H1 (cell line): ENCODE data around the gene DIP2C. TPM values are rescaled to one million over a fixed set of nuclear protein-coding genes. Genes with fewer than 3 reads are reported as not detected.

Source experiments
- CTCF ChIA-PET: fragments of 300-600 bp; sonication (Branson Sonifier 250); formaldehyde crosslinking; loops from one replicate; lab custom pipeline; 2021; ENCODE audit not compliant: partially characterized antibody; lab: Charles Lee
- POLR2A ChIA-PET: fragments of 300-600 bp; sonication (Branson Sonifier 250); formaldehyde crosslinking; loops from one replicate; lab custom pipeline; 2021; ENCODE audit warnings: inconsistent platforms; ENCODE audit not compliant: partially characterized antibody; lab: Charles Lee
- DNase-seq, 2 experiments: peaks; one replicate each; pipeline versions ENCODE4 v3.0.0 to v3.0.0-alpha.2; 2010 to 2022; ENCODE audit warnings: low spot score in 2 of 2, low read depth in 1 of 2, mixed read lengths in 1 of 2
- FAIRE-seq: peaks from 2 replicates; lab custom pipeline; 2011; peaks lifted over from hg19 to GRCh38; lab: Jason Lieb, UNC
- H2AFZ ChIP-seq: 2 replicates; pipeline ENCODE4 v1.8.1; 2012; ENCODE audit warnings: low read length, inconsistent platforms
- H2AK5ac ChIP-seq: 2 replicates; pipeline ENCODE4 v1.6.1; 2013; ENCODE audit warnings: low read depth, low read length
- H2BK120ac ChIP-seq: replicated peaks from 2 replicates; pipeline ENCODE3; 2013; ENCODE audit warnings: low read depth, low read length, inconsistent platforms
- H2BK12ac ChIP-seq: 2 replicates; pipeline ENCODE4 v1.6.1; 2013; ENCODE audit warnings: low read depth, low read length
- H2BK15ac ChIP-seq: 2 replicates; pipeline ENCODE4 v1.6.1; 2013; ENCODE audit warnings: low read length
- H2BK20ac ChIP-seq: 2 replicates; pipeline ENCODE4 v1.6.1; 2013; ENCODE audit warnings: low read length
- H2BK5ac ChIP-seq: 2 replicates; pipeline ENCODE4 v1.6.1; 2013; ENCODE audit warnings: low read depth, low read length
- H3K14ac ChIP-seq: 2 replicates; pipeline ENCODE4 v1.6.1; 2013; ENCODE audit warnings: inconsistent platforms; ENCODE audit not compliant: insufficient read length
- H3K18ac ChIP-seq: 2 replicates; pipeline ENCODE4 v1.6.1; 2013; ENCODE audit warnings: low read length; ENCODE audit errors: extremely low read depth
- H3K23ac ChIP-seq: 2 replicates; pipeline ENCODE4 v1.6.1; 2013; ENCODE audit warnings: inconsistent platforms; ENCODE audit not compliant: insufficient read length
- H3K23me2 ChIP-seq: 2 replicates; pipeline ENCODE4 v1.6.1; 2013; ENCODE audit warnings: low read depth, low read length
- H3K27ac ChIP-seq: 2 replicates; pipeline ENCODE4 v1.6.1; 2011; ENCODE audit warnings: low read depth, low read length, inconsistent platforms
- H3K27me3 ChIP-seq, 4 experiments: replicated peaks in 1 of 4; 1 replicate in 1 of 4; 2 replicates in 3 of 4; pipeline versions ENCODE4 v1.6.1 to v1.8.1; 2011 to 2013; ENCODE audit warnings: low read length in 3 of 4, mild to moderate bottlenecking in 3 of 4, inconsistent platforms in 2 of 4, mixed read lengths in 2 of 4, moderate library complexity in 1 of 4; ENCODE audit not compliant: control insufficient read depth in 3 of 4, insufficient read depth in 3 of 4; ENCODE audit errors: extremely low read depth in 1 of 4
- H3K36me3 ChIP-seq, 4 experiments: 2 replicates each; pipeline versions ENCODE4 v1.6.1 to v1.8.1; 2011 to 2013; ENCODE audit warnings: mild to moderate bottlenecking in 4 of 4, low read length in 3 of 4, moderate library complexity in 2 of 4, control low read depth in 1 of 4, inconsistent platforms in 1 of 4; ENCODE audit not compliant: insufficient read depth in 4 of 4, control insufficient read depth in 2 of 4
- H3K4ac ChIP-seq: replicated peaks from 2 replicates; pipeline ENCODE3; 2013; ENCODE audit warnings: low read length, low read depth, mixed read lengths, inconsistent platforms; ENCODE audit not compliant: insufficient read length
- H3K4me1 ChIP-seq, 4 experiments: replicated peaks in 1 of 4; 1 replicate in 1 of 4; 2 replicates in 3 of 4; pipeline versions ENCODE4 v1.6.1 to v1.8.1; 2011 to 2013; ENCODE audit warnings: low read length in 3 of 4, inconsistent platforms in 2 of 4, mixed read lengths in 1 of 4; ENCODE audit not compliant: insufficient read depth in 4 of 4, control insufficient read depth in 3 of 4
- H3K4me2 ChIP-seq, 2 experiments: 2 replicates each; pipeline versions ENCODE4 v1.6.1 to v1.8.1; 2011 to 2013; ENCODE audit warnings: low read depth in 2 of 2, low read length in 2 of 2, control low read depth in 1 of 2, inconsistent platforms in 1 of 2, mild to moderate bottlenecking in 1 of 2; ENCODE audit not compliant: insufficient read depth in 1 of 2
- H3K4me3 ChIP-seq, 4 experiments: fragments of 200-600, 300-600 bp in 1 of 4; sonication (generic), shearing (Covaris generic), sonication (Bioruptor Twin) in 1 of 4; 2 replicates each; pipeline versions ENCODE4 v1.5.1 to v1.8.1; 2011 to 2016; ENCODE audit warnings: low read length in 4 of 4, low read depth in 3 of 4, control low read depth in 2 of 4, inconsistent platforms in 2 of 4, mild to moderate bottlenecking in 2 of 4, mixed read lengths in 1 of 4, moderate library complexity in 1 of 4; ENCODE audit not compliant: insufficient read depth in 2 of 4; ENCODE audit errors: extremely low read depth in 1 of 4
- H3K56ac ChIP-seq: replicated peaks from 2 replicates; pipeline ENCODE3; 2013; ENCODE audit warnings: low read depth, mild to moderate bottlenecking, mixed read lengths, low read length, inconsistent platforms; ENCODE audit not compliant: insufficient read length
- H3K79me1 ChIP-seq: 2 replicates; pipeline ENCODE4 v1.6.1; 2013; ENCODE audit warnings: low read depth, low read length, control low read depth
- H3K79me2 ChIP-seq, 2 experiments: 2 replicates each; pipeline versions ENCODE4 v1.6.1 to v1.8.1; 2012 to 2013; ENCODE audit warnings: low read length in 2 of 2, mild to moderate bottlenecking in 2 of 2, inconsistent platforms in 1 of 2; ENCODE audit not compliant: insufficient read depth in 2 of 2, control insufficient read depth in 1 of 2
- H3K9ac ChIP-seq, 4 experiments: replicated peaks in 1 of 4; 1 replicate in 1 of 4; 2 replicates in 3 of 4; pipeline versions ENCODE4 v1.6.1 to v1.8.1; 2011 to 2013; ENCODE audit warnings: low read depth in 3 of 4, low read length in 3 of 4, control low read depth in 2 of 4, mild to moderate bottlenecking in 2 of 4, moderate library complexity in 2 of 4, inconsistent platforms in 1 of 4; ENCODE audit errors: extremely low read depth in 1 of 4
- H3K9me3 ChIP-seq, 2 experiments: 2 replicates each; pipeline versions ENCODE4 v1.6.1 to v1.8.1; 2012 to 2013; ENCODE audit warnings: mild to moderate bottlenecking in 2 of 2, moderate library complexity in 2 of 2, control low read depth in 1 of 2, inconsistent platforms in 1 of 2, low read depth in 1 of 2, low read length in 1 of 2, mixed read lengths in 1 of 2; ENCODE audit not compliant: insufficient read depth in 2 of 2
- H4K20me1 ChIP-seq, 2 experiments: replicated peaks in 1 of 2; 2 replicates each; pipeline versions ENCODE3 to v1.8.1; 2011 to 2013; ENCODE audit warnings: inconsistent platforms in 2 of 2, low read length in 2 of 2, mild to moderate bottlenecking in 1 of 2; ENCODE audit not compliant: insufficient read depth in 2 of 2, control insufficient read depth in 1 of 2
- H4K5ac ChIP-seq: 2 replicates; pipeline ENCODE4 v1.6.1; 2013; ENCODE audit warnings: low read length, low read depth, mixed read lengths, inconsistent platforms; ENCODE audit not compliant: insufficient read length
- H4K8ac ChIP-seq: 2 replicates; pipeline ENCODE4 v1.8.0; 2013; ENCODE audit warnings: mild to moderate bottlenecking, moderate library complexity, low read length, inconsistent platforms; ENCODE audit not compliant: insufficient read depth; ENCODE audit errors: extremely low read depth
- H4K91ac ChIP-seq: replicated peaks from 2 replicates; pipeline ENCODE3; 2013; ENCODE audit warnings: low read length, mixed read lengths, inconsistent platforms; ENCODE audit not compliant: insufficient read length
- ASH2L ChIP-seq: fragments of 200-600, 300-600 bp; sonication (generic); IDR thresholded peaks from one replicate; pipeline ENCODE4 v1.7.1; 2017; ENCODE audit warnings: low read length
- CBX8 ChIP-seq: fragments of 300-800, 300-1000 bp; sonication (generic); IDR thresholded peaks from 2 replicates; pipeline ENCODE4 v1.7.1; 2016; ENCODE audit warnings: low read depth, low read length, borderline replicate concordance
- CREB1 ChIP-seq: IDR thresholded peaks from 2 replicates; pipeline ENCODE4 v1.6.1; 2012; ENCODE audit warnings: inconsistent platforms
- EP300 ChIP-seq, 2 experiments: IDR thresholded peaks; 1 replicate in 1 of 2; 2 replicates in 1 of 2; pipeline ENCODE4 v1.6.1; 2011 to 2012; ENCODE audit warnings: low read depth in 2 of 2, low read length in 2 of 2, mild to moderate bottlenecking in 2 of 2, borderline replicate concordance in 1 of 2, inconsistent platforms in 1 of 2, moderate library complexity in 1 of 2
- HDAC2 ChIP-seq, 2 experiments: fragments of 300-600 bp in 1 of 2; sonication (generic) in 1 of 2; IDR thresholded peaks; 2 replicates each; pipeline ENCODE4 v1.6.1; 2011 to 2012; ENCODE audit warnings: low read depth in 2 of 2, low read length in 2 of 2, mild to moderate bottlenecking in 2 of 2, moderate library complexity in 2 of 2, borderline replicate concordance in 1 of 2, inconsistent platforms in 1 of 2
- JUN ChIP-seq: IDR thresholded peaks from 2 replicates; pipeline ENCODE4 v1.6.1; 2011; ENCODE audit warnings: low read depth, mild to moderate bottlenecking, improper control_type of control experiment, low read length
- NRF1 ChIP-seq: IDR thresholded peaks from 2 replicates; pipeline ENCODE4 v1.6.1; 2011; ENCODE audit warnings: mild to moderate bottlenecking, low read depth, low read length, improper control_type of control experiment
- POU5F1 ChIP-seq: IDR thresholded peaks from 2 replicates; pipeline ENCODE4 v1.6.1; 2011; ENCODE audit warnings: low read depth, mild to moderate bottlenecking, low read length, moderate library complexity
- RBBP5 ChIP-seq: IDR thresholded peaks from 2 replicates; pipeline ENCODE4 v1.7.1; 2012; ENCODE audit warnings: low read depth, mild to moderate bottlenecking, inconsistent platforms, low read length, moderate library complexity, borderline replicate concordance
- RFX5 ChIP-seq: IDR thresholded peaks from 2 replicates; pipeline ENCODE4 v1.6.1; 2011; ENCODE audit warnings: low read depth, low read length, improper control_type of control experiment, borderline replicate concordance
- RNF2 ChIP-seq: fragments of 200-900, 300-1000 bp; sonication (generic); IDR thresholded peaks from 2 replicates; pipeline ENCODE4 v1.7.1; 2016; ENCODE audit warnings: borderline replicate concordance, low read depth, mild to moderate bottlenecking, antibody characterized with exemption, low read length; ENCODE audit not compliant: poor library complexity, severe bottlenecking; ENCODE audit errors: missing control alignments
- SIRT6 ChIP-seq: IDR thresholded peaks from one replicate; pipeline ENCODE4 v1.7.1; 2012; ENCODE audit warnings: low read length, inconsistent platforms
- TAF7 ChIP-seq: optimal IDR thresholded peaks from 2 replicates; pipeline ENCODE3; 2011; ENCODE audit warnings: low read depth, mild to moderate bottlenecking, inconsistent platforms, low read length, moderate library complexity, borderline replicate concordance
- YY1 ChIP-seq: IDR thresholded peaks from 2 replicates; pipeline ENCODE4 v1.6.1; 2011; ENCODE audit warnings: low read depth, mild to moderate bottlenecking, low read length
- WGBS, 2 experiments: shearing (Covaris generic) in 1 of 2; methylation state at CpG; one replicate each; pipeline versions ENCODE4 v1.1.6 to v1.1.7; 2013 to 2015; ENCODE audit warnings: low lambda C conversion rate in 2 of 2, mixed read lengths in 2 of 2, inconsistent platforms in 1 of 2, low coverage in 1 of 2, missing lambda C conversion rate in 1 of 2; ENCODE audit not compliant: insufficient replicate concordance in 2 of 2, insufficient coverage in 1 of 2, insufficient read length in 1 of 2; ENCODE audit errors: extremely low coverage in 1 of 2, missing lambda C conversion rate in 1 of 2; 5-methylcytosine and 5-hydroxymethylcytosine counted together
- polyA plus RNA-seq, 7 experiments: library from polyadenylated mRNA; depleted of rRNA in 3 of 7; stranded (reverse) in 5 of 7; unstranded in 2 of 7; fragments of >200 nt in 5 of 7; fragments of 200-250 nt in 2 of 7; gene quantifications; 1 replicate in 5 of 7; 2 replicates in 1 of 7; 4 replicates in 1 of 7; pipeline versions ENCODE4 v1.2.1 to v1.2.3, GENCODE V29; 2011 to 2013; ENCODE audit warnings: missing spikeins in 2 of 7, mixed read lengths in 2 of 7
- total RNA-seq: library from RNA; stranded (reverse); fragmentation: NEBNext Ultra II Directional; extraction: Animal tissue kit (Norgen Biotek cat#: 25700); gene quantifications from 2 replicates; pipeline ENCODE4 v1.2.1, GENCODE V29; 2021

DIP2C gene
- total and polyA plus RNA-seq, 2 of the 8 experiments (the other 6 are each of a cell fraction or from before 2014, with no cell fraction given), result 3.8 to 9.3 TPM

GRCh38 chr10:576130-576465, 113.4 kb downstream of the DIP2C start:
- Histone ChIP-seq H3K4ac (no peak overlapping the region), H3K56ac (no peak overlapping the region), H3K23ac (no peak overlapping the region), H2BK15ac (no peak overlapping the region), H3K4me2 (no peak overlapping the region), H3K79me1 (no peaks in the 10 kb centered on the region; the same call in 1 of the 2 replicates), H3K9me3 (peaks cover 0 to 9% of the 10 kb centered on the region in 2 experiments; a peak in 1 of 4 replicates), H3K4me1 (peaks cover 0 to 5% (median 0%) of the 10 kb centered on the region in 4 experiments; a peak in 3 of 7 replicates), H2BK20ac (no peak overlapping the region), H4K8ac (no peak overlapping the region), H2BK120ac (no peak overlapping the region), H3K27ac (no peak overlapping the region), H3K23me2 (no peaks in the 10 kb centered on the region), H2AFZ (no peak overlapping the region), H3K27me3 (no peaks in the 10 kb centered on the region), H2BK12ac (no peak overlapping the region), H2AK5ac (no peak overlapping the region), H3K14ac (no peak overlapping the region), H3K79me2 (peaks cover 12 to 29% of the 10 kb centered on the region in 2 experiments; a peak in 3 of 4 replicates), H4K20me1 (peaks cover 5 to 15% of the 10 kb centered on the region in 2 experiments), H3K18ac (no peak overlapping the region), H4K91ac (no peak overlapping the region), H2BK5ac (no peak overlapping the region), H4K5ac (no peak overlapping the region), H3K9ac (no peak overlapping the region), H3K4me3 (no peak overlapping the region), H3K36me3 (no peaks in the 10 kb centered on the region; a peak in 1 of 8 replicates)
- WGBS, 2 experiments, result 85% methylated on average over 10 of the region's 10 CpGs; no CpG with 5 or more reads in 1 of the 2 experiments
- FAIRE-seq, result no peak
- ChIA-PET POLR2A (no interaction called here), CTCF (interaction anchor here (0.9 to 1.5 kb wide), 4 partner anchors 9 to 218 kb away, joined by 3 to 4 read pairs (median 4); no protein-coding TSS in a partner anchor)
- DNase-seq, result no peak
- TF ChIP-seq SIRT6 (no peak), TAF7 (no peak), EP300 (IDR thresholded peaks at IDR 0.05; ENCODE audit: borderline replicate concordance in 1 of 2, low read depth in 2 of 2, low read length in 2 of 2) (no peak), NRF1 (no peak), JUN (no peak), RFX5 (no peak), RBBP5 (no peak), CBX8 (no peak), HDAC2 (IDR thresholded peaks at IDR 0.05; ENCODE audit: borderline replicate concordance in 1 of 2, low read depth in 2 of 2, low read length in 2 of 2) (no peak), CREB1 (no peak), RNF2 (no peak), ASH2L (no peak), YY1 (no peak), POU5F1 (no peak)
